Measurements from ENCODE around the gene RASL10B.

- TF ChIP-seq CTCF (IDR thresholded peaks at IDR 0.05): no peak
- TF ChIP-seq POLR2A (IDR thresholded peaks at IDR 0.05): no peak
These were observed 31.3 kb upstream of the RASL10B start for GRCh38 chr17:35700150-35700549.

Measured in thyroid gland (tissue), 4 donors.